ENCODE results near the gene TICAM1.
"Not testable (repeated sequence)": the region's sequence is repeated elsewhere in the genome, so short reads cannot be mapped to it uniquely, and the experiment has no call there.

The TICAM1 gene

GRCh38 chr19:4806384-4806783 is 25.1 kb downstream of the TICAM1 start:
- DNase-seq, result no peak

GRCh38 chr19:4805140-4805539 is 26.4 kb downstream of the TICAM1 start:
- not testable (repeated sequence) for DNase-seq

GRCh38 chr19:4803736-4804695 is 27.5 kb downstream of the TICAM1 start:
- DNase-seq, result peak in 24 of 56 donors; percentile 4 to 61 (median 24)

GRCh38 chr19:4802711-4803110 is 28.8 kb downstream of the TICAM1 start:
- DNase-seq, result no peak

GRCh38 chr19:4801085-4801619 is 30.4 kb downstream of the TICAM1 start:
- DNase-seq, result no peak

GRCh38 chr19:4800591-4801081 is 30.9 kb downstream of the TICAM1 start:
- no peak for DNase-seq

- DNase-seq, result no peak
These were observed 36.1 kb downstream of the TICAM1 start for GRCh38 chr19:4795400-4795799.

- no peak for DNase-seq
These were observed 36.5 kb downstream of the TICAM1 start for GRCh38 chr19:4794971-4795370.

GRCh38 chr19:4793278-4793677 is 38.2 kb downstream of the TICAM1 start:
- not testable (repeated sequence) for DNase-seq

GRCh38 chr19:4792866-4793195 is 38.7 kb downstream of the TICAM1 start:
- DNase-seq, result not testable (repeated sequence)

GRCh38 chr19:4792019-4792865 is 39.3 kb downstream of the TICAM1 start:
- not testable (repeated sequence) for DNase-seq

- peak; percentile 90 to 100 (median 100) for DNase-seq
These were observed 40.1 kb downstream of the TICAM1 start, which contains the start of gene FEM1A for GRCh38 chr19:4791183-4792018. TSS of gene FEM1A (plus strand) at chr19:4791734. CDS start at chr19:4791855, 121 bp downstream.

GRCh38 chr19:4786412-4787016 is 45.0 kb downstream of the TICAM1 start:
- not testable (repeated sequence) for DNase-seq

GRCh38 chr19:4781801-4782200 is 49.7 kb downstream of the TICAM1 start:
- no peak for DNase-seq

GRCh38 chr19:4780860-4781259 is 50.7 kb downstream of the TICAM1 start:
- DNase-seq, result no peak

- DNase-seq, result not testable (repeated sequence)
These were observed 53.4 kb downstream of the TICAM1 start for GRCh38 chr19:4778124-4778523.

- no peak for DNase-seq
These were observed 54.9 kb downstream of the TICAM1 start for GRCh38 chr19:4776436-4777211.

GRCh38 chr19:4775627-4776152 is 55.8 kb downstream of the TICAM1 start:
- no peak for DNase-seq

GRCh38 chr19:4774136-4774535 is 57.4 kb downstream of the TICAM1 start:
- DNase-seq, result no peak

All from amygdala (tissue), 56 donors.